Fibroblast of the aortic adventitia (primary cell): ENCODE data around the gene TTF2. TPM values are rescaled to one million over a fixed set of nuclear protein-coding genes. Genes with fewer than 3 reads are reported as not detected.

Experiments used
- DNase-seq: peaks from one replicate; pipeline ENCODE4 v3.0.0-alpha.2; 2010; ENCODE audit warnings: low read depth
- H3K4me3 ChIP-seq: 2 replicates; pipeline ENCODE4 v1.5.1; 2011; ENCODE audit warnings: low read depth, mild to moderate bottlenecking, control low read depth, low read length, moderate library complexity
- CTCF ChIP-seq: IDR thresholded peaks from 2 replicates; pipeline ENCODE4 v1.5.1; 2011; ENCODE audit warnings: mild to moderate bottlenecking, low read length, control low read depth, inconsistent platforms; ENCODE audit not compliant: insufficient read depth
- total RNA-seq: library from RNA; depleted of rRNA; stranded (reverse); fragments of >200 nt; gene quantifications from 2 replicates; pipeline ENCODE4 v1.2.3, GENCODE V29; 2012; ENCODE audit warnings: low replicate concordance

The TTF2 gene
- total RNA-seq, 1 donor, result 11.0 TPM

GRCh38 chr1:117032266-117032665 is 27.9 kb upstream of the TTF2 start:
- TF ChIP-seq CTCF, result no peak
- no peak for DNase-seq
- no peak overlapping the region for H3K4me3 ChIP-seq

GRCh38 chr1:117032681-117033539 is 27.2 kb upstream of the TTF2 start:
- DNase-seq, result no peak
- H3K4me3 ChIP-seq, result no peak overlapping the region
- TF ChIP-seq CTCF, result no peak

- no peak for DNase-seq
- no peak overlapping the region for H3K4me3 ChIP-seq
- no peak for TF ChIP-seq CTCF
These were observed 26.4 kb upstream of the TTF2 start for GRCh38 chr1:117033772-117034171.

- no peak for DNase-seq
- H3K4me3 ChIP-seq, result no peak overlapping the region
- no peak for TF ChIP-seq CTCF
These were observed 25.3 kb upstream of the TTF2 start for GRCh38 chr1:117034791-117035290.

- no peak overlapping the region for H3K4me3 ChIP-seq
- no peak for TF ChIP-seq CTCF
- DNase-seq, result no peak
These were observed 24.1 kb upstream of the TTF2 start for GRCh38 chr1:117036018-117036461.

- H3K4me3 ChIP-seq, result no peak overlapping the region
- TF ChIP-seq CTCF, result no peak
- DNase-seq, result no peak
These were observed 22.3 kb upstream of the TTF2 start for GRCh38 chr1:117037802-117038201.
